GM03348 (cell line): ENCODE data around the gene COPG2.
A peak's percentile ranks its signal among the peaks of the same experiment; 100 is the strongest.

Experiments used
- DNase-seq: peaks from one replicate; pipeline ENCODE4 v3.0.0; 2012; ENCODE audit warnings: low spot score

Gene COPG2

GRCh38 chr7:130473289-130473688 lies 195.3 kb downstream of the COPG2 start:
- DNase-seq, result no peak

GRCh38 chr7:130471974-130472373 lies 196.6 kb downstream of the COPG2 start:
- no peak for DNase-seq

GRCh38 chr7:130468612-130469011 lies 199.9 kb downstream of the COPG2 start:
- no peak for DNase-seq

GRCh38 chr7:130463553-130464434 lies 204.8 kb downstream of the COPG2 start:
- no peak for DNase-seq

- peak; percentile 33 for DNase-seq
Observed at GRCh38 chr7:130461272-130461671, 207.3 kb downstream of the COPG2 start.

- no peak for DNase-seq
Observed at GRCh38 chr7:130458257-130458656, 210.3 kb downstream of the COPG2 start.
